Measurements from ENCODE around the gene LPP.
"Not testable (repeated sequence)": the region's sequence is repeated elsewhere in the genome, so short reads cannot be mapped to it uniquely, and the experiment has no call there.

LPP gene

DNA sequence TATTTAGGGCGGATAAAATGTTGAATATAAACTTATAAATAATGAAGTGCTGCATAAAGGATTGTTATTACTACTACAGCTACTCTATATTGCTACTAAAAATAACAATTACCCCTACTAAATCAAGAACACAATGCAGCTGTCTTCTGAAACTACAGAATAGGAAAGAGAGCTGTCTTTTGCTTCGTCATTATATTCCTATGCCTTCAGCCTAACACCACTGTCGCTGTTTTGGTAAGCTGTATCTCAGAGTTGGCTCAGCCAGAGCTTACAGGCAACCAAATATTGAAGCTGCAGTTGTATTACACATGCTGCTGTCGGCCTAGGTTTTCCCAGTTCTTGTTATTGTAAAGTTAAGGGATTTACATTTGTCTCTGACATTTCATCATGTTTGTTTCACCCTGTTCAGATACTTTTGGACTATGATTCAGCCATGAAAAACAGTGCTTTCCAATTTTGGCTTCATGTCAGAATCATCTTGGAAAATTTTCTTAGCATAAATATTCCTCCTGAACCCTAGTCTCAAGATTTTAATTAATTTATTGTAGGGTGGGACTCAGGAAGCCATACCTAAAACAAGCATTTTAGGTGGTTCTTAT, 31.3 kb upstream of the LPP start:
- FAIRE-seq (no peak), DNase-seq (ENCODE audit: insufficient read length, low spot score) (no peak)
- no peak for TF ChIP-seq PAX5 (IDR thresholded peaks at IDR 0.05; ENCODE audit: insufficient read depth, low read length, severe bottlenecking)
- TF ChIP-seq SPI1 (IDR thresholded peaks at IDR 0.05; ENCODE audit: low read depth, low read length): no peak
- TF ChIP-seq POU2F2 (IDR thresholded peaks at IDR 0.05; ENCODE audit: low read depth, low read length): no peak
- TF ChIP-seq POLR2AphosphoS5 (IDR thresholded peaks at IDR 0.05; ENCODE audit: low read depth, low read length): no peak
- TF ChIP-seq POLR2A (IDR thresholded peaks at IDR 0.05; ENCODE audit: low read depth, low read length): no peak
- no peak for TF ChIP-seq TAF1 (IDR thresholded peaks at IDR 0.05; ENCODE audit: low read depth, low read length)

DNA sequence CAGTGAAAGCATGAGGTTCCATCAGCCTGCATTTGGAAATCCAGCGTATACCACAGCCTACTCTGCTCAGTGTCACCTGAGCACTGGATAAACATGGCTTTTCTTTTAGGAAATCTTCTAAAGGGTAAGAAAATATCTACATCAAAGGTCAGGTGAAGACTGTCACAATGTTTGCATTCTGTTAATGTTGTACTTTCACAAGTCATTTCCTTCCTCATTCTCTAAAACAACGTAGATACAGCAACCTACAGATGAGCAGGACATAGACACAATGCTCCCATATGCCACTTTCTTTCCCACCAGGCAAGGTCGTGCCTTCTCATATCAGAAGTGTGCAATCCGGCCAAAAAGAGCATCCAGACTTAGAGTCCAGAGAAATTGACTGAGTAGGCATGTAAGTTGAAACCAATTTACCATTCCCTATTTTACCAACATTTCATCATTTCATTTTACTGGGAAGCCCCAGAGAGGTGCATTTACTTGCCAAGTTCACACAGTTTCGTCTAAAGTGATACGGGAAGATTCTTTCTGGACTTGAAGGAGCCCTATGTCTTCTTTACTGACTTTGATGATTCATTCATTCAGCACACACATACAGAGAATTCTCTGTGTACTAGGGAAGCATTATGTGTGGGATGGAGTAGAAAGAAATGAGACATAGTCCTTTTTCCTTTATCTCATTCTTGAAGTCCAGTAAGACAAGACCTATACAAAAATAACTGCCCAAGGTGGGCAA, 30.6 kb upstream of the LPP start:
- TF ChIP-seq TAF1 (IDR thresholded peaks at IDR 0.05; ENCODE audit: low read depth, low read length): no peak
- no peak for TF ChIP-seq SPI1 (IDR thresholded peaks at IDR 0.05; ENCODE audit: low read depth, low read length)
- no peak for TF ChIP-seq PAX5 (IDR thresholded peaks at IDR 0.05; ENCODE audit: insufficient read depth, low read length, severe bottlenecking)
- TF ChIP-seq POLR2A (IDR thresholded peaks at IDR 0.05; ENCODE audit: low read depth, low read length): no peak
- no peak for TF ChIP-seq POU2F2 (IDR thresholded peaks at IDR 0.05; ENCODE audit: low read depth, low read length)
- TF ChIP-seq POLR2AphosphoS5 (IDR thresholded peaks at IDR 0.05; ENCODE audit: low read depth, low read length): no peak
- DNase-seq (ENCODE audit: insufficient read length, low spot score) (no peak), FAIRE-seq (no peak)

DNA sequence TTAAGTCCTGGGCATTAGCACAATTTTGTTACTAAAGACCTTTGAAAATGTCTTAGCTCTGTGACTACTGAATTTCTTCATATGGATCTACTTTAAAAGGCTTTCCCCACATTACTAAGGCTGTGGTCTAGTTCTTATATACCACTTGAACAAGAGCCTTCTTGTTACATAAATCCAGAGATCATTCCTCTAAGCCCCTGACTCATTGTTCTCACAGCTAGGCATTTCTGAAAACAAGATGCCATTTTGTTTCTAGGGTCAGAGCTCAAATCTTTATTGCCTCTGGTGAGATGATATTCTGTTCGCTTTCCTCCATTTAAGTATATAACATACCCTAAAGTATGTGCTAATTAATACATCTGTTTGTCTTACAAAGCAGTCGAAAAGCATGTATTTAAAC, 29.8 kb upstream of the LPP start:
- FAIRE-seq (no peak), DNase-seq (ENCODE audit: insufficient read length, low spot score) (no peak)
- TF ChIP-seq POLR2AphosphoS5 (IDR thresholded peaks at IDR 0.05; ENCODE audit: low read depth, low read length) (no peak), TAF1 (IDR thresholded peaks at IDR 0.05; ENCODE audit: low read depth, low read length) (no peak), POU2F2 (IDR thresholded peaks at IDR 0.05; ENCODE audit: low read depth, low read length) (no peak), POLR2A (IDR thresholded peaks at IDR 0.05; ENCODE audit: low read depth, low read length) (no peak), SPI1 (IDR thresholded peaks at IDR 0.05; ENCODE audit: low read depth, low read length) (no peak), PAX5 (IDR thresholded peaks at IDR 0.05; ENCODE audit: insufficient read depth, low read length, severe bottlenecking) (no peak)

DNA sequence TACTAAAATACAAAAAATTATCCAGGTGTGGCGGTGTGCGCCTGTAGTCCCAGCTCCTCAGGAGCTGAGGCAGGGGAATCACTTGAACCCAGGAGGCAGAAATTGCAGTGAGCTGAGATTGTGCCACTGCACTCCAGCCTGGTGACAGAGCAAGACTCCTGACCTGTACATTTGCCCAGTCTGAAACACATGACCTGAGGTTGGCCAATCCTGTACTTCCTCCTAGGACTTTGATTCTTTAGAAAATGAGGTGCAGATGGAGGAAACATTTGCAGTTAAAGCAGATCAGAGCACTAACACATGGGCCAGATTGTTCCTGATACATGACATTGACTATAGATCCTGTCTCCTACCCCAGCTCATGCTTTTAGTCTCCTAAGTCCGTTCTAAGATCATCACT, 28.9 kb upstream of the LPP start:
- no peak for DNase-seq (ENCODE audit: insufficient read length, low spot score)
- no peak for FAIRE-seq
- no peak for TF ChIP-seq POU2F2 (IDR thresholded peaks at IDR 0.05; ENCODE audit: low read depth, low read length)
- no peak for TF ChIP-seq SPI1 (IDR thresholded peaks at IDR 0.05; ENCODE audit: low read depth, low read length)
- TF ChIP-seq POLR2A (IDR thresholded peaks at IDR 0.05; ENCODE audit: low read depth, low read length): no peak
- TF ChIP-seq TAF1 (IDR thresholded peaks at IDR 0.05; ENCODE audit: low read depth, low read length): no peak
- no peak for TF ChIP-seq PAX5 (IDR thresholded peaks at IDR 0.05; ENCODE audit: insufficient read depth, low read length, severe bottlenecking)
- no peak for TF ChIP-seq POLR2AphosphoS5 (IDR thresholded peaks at IDR 0.05; ENCODE audit: low read depth, low read length)

- FAIRE-seq (no peak), DNase-seq (ENCODE audit: insufficient read length, low spot score) (no peak)
- TF ChIP-seq POLR2A (IDR thresholded peaks at IDR 0.05; ENCODE audit: low read depth, low read length): no peak
- TF ChIP-seq TAF1 (IDR thresholded peaks at IDR 0.05; ENCODE audit: low read depth, low read length): no peak
- no peak for TF ChIP-seq PAX5 (IDR thresholded peaks at IDR 0.05; ENCODE audit: insufficient read depth, low read length, severe bottlenecking)
- no peak for TF ChIP-seq POLR2AphosphoS5 (IDR thresholded peaks at IDR 0.05; ENCODE audit: low read depth, low read length)
- no peak for TF ChIP-seq POU2F2 (IDR thresholded peaks at IDR 0.05; ENCODE audit: low read depth, low read length)
- TF ChIP-seq SPI1 (IDR thresholded peaks at IDR 0.05; ENCODE audit: low read depth, low read length): no peak
Observed at GRCh38 chr3:188126276-188126675, 27.7 kb upstream of the LPP start.

DNA sequence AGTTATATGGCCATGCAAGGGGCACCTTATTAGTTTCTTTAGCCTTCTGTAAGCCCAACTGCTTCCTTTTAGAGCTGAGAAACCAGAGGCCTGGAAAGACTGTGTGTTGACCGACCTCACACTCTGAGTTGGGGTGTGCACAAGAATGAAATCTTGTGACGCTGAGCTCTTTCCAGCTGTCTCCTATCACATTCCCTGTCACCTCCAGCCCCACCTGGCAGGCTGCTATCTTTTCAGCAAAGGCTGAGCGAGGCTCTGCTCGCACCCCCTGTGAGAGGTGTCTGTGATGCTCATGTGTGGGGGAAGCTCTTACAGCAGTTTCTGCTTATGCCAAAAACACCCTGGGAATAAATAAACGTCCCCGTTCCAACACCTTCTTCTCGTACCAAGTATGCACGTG, 27.0 kb upstream of the LPP start:
- no peak for DNase-seq (ENCODE audit: insufficient read length, low spot score)
- TF ChIP-seq TAF1 (IDR thresholded peaks at IDR 0.05; ENCODE audit: low read depth, low read length): no peak
- no peak for TF ChIP-seq POU2F2 (IDR thresholded peaks at IDR 0.05; ENCODE audit: low read depth, low read length)
- no peak for TF ChIP-seq POLR2A (IDR thresholded peaks at IDR 0.05; ENCODE audit: low read depth, low read length)
- no peak for TF ChIP-seq SPI1 (IDR thresholded peaks at IDR 0.05; ENCODE audit: low read depth, low read length)
- no peak for TF ChIP-seq POLR2AphosphoS5 (IDR thresholded peaks at IDR 0.05; ENCODE audit: low read depth, low read length)
- no peak for TF ChIP-seq PAX5 (IDR thresholded peaks at IDR 0.05; ENCODE audit: insufficient read depth, low read length, severe bottlenecking)
- FAIRE-seq: no peak

DNA sequence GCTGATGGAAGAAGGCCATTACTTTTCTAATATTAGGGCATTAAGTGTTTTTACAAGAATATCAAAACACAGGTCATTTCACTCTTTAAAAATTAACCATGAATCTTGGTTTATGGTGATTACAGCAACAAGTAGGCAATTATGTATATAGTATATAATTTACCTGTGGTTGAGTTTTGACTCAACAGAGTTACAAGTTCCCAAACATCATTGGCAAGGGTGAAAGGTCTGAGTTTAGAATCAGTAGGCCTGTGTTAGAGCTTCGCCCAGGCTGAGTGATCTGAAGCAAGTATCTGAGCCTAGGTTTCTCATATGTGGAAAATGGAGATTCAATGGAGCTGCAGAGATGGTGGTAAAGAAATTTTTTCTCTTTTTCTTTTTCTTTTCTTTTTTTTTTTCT, 25.1 kb upstream of the LPP start:
- FAIRE-seq (no peak), DNase-seq (ENCODE audit: insufficient read length, low spot score) (no peak)
- TF ChIP-seq SPI1 (IDR thresholded peaks at IDR 0.05; ENCODE audit: low read depth, low read length) (no peak), POU2F2 (IDR thresholded peaks at IDR 0.05; ENCODE audit: low read depth, low read length) (no peak), POLR2AphosphoS5 (IDR thresholded peaks at IDR 0.05; ENCODE audit: low read depth, low read length) (no peak), PAX5 (IDR thresholded peaks at IDR 0.05; ENCODE audit: insufficient read depth, low read length, severe bottlenecking) (no peak), TAF1 (IDR thresholded peaks at IDR 0.05; ENCODE audit: low read depth, low read length) (no peak), POLR2A (IDR thresholded peaks at IDR 0.05; ENCODE audit: low read depth, low read length) (no peak)

- not testable (repeated sequence) for FAIRE-seq; DNase-seq (ENCODE audit: insufficient read length, low spot score)
Observed at GRCh38 chr3:188131023-188131422, 22.9 kb upstream of the LPP start.

- FAIRE-seq (no peak), DNase-seq (ENCODE audit: insufficient read length, low spot score) (no peak)
- TF ChIP-seq POLR2AphosphoS5 (IDR thresholded peaks at IDR 0.05; ENCODE audit: low read depth, low read length): no peak
Observed at GRCh38 chr3:188133219-188133618, 20.7 kb upstream of the LPP start.

DNA sequence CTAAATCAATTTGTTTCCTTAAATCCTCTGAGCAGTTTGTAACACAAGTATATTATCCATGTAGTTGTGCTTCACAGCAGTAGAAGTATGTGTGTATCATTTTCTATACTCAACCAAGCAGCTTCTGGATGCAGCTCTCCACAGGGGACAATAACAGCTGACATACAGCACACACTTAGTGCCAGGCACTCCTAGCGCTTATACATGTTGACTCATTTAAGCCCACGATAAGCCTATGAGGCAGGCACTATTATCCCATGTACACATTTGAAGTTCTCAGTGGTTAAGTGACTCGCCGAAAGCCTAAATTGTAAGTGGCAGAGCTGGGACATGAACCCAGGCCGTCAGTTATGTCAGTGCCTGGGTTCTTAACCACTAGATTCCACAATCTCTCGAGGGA, 20.3 kb upstream of the LPP start:
- DNase-seq (ENCODE audit: insufficient read length, low spot score) (no peak), FAIRE-seq (no peak)
- no peak for TF ChIP-seq POU2F2 (IDR thresholded peaks at IDR 0.05; ENCODE audit: low read depth, low read length)
- TF ChIP-seq SPI1 (IDR thresholded peaks at IDR 0.05; ENCODE audit: low read depth, low read length): no peak
- TF ChIP-seq POLR2A (IDR thresholded peaks at IDR 0.05; ENCODE audit: low read depth, low read length): no peak
- TF ChIP-seq POLR2AphosphoS5 (IDR thresholded peaks at IDR 0.05; ENCODE audit: low read depth, low read length): no peak
- no peak for TF ChIP-seq TAF1 (IDR thresholded peaks at IDR 0.05; ENCODE audit: low read depth, low read length)
- no peak for TF ChIP-seq PAX5 (IDR thresholded peaks at IDR 0.05; ENCODE audit: insufficient read depth, low read length, severe bottlenecking)

Data from GM12891 (cell line).